A673 (cell line): ENCODE measurements around the gene PBX1.

Experiments used
- CTCF ChIP-seq: fragments of 300-800, 200-600 bp; sonication (generic); conservative IDR thresholded peaks from 2 replicates; pipeline ENCODE4 v1.5.1; 2017; ENCODE audit warnings: low read depth, mild to moderate bottlenecking, antibody characterized with exemption, low read length, moderate library complexity, mixed read lengths
- EZH2 ChIP-seq: fragments of 200-600 bp; sonication (generic); IDR thresholded peaks from 2 replicates; pipeline ENCODE4 v1.6.1; 2017; ENCODE audit warnings: borderline replicate concordance, low read depth, mild to moderate bottlenecking, mixed read lengths, antibody characterized with exemption, low read length; ENCODE audit not compliant: poor library complexity, severe bottlenecking

GRCh38 chr1:164629971-164630370 lies 71.0 kb downstream of the PBX1 start:
- no peak for TF ChIP-seq CTCF
- no peak for TF ChIP-seq EZH2
